ENCODE results near the gene XRCC5. TPM values are rescaled to one million over a fixed set of nuclear protein-coding genes. Genes with fewer than 3 reads are reported as not detected.

XRCC5 gene
- total RNA-seq, 1 experiment from 2014 or later: 512 TPM

- no peak for DNase-seq (ENCODE audit: low spot score)
These were observed 24.6 kb upstream of the XRCC5 start for GRCh38 chr2:216084547-216084946.

GRCh38 chr2:216086207-216086893, 22.8 kb upstream of the XRCC5 start:
- DNase-seq (ENCODE audit: low spot score): no peak

GRCh38 chr2:216090369-216090786, 18.8 kb upstream of the XRCC5 start:
- DNase-seq (ENCODE audit: low spot score): no peak

GRCh38 chr2:216092646-216093045, 16.5 kb upstream of the XRCC5 start:
- DNase-seq (ENCODE audit: low spot score): no peak

GRCh38 chr2:216094701-216095100, 14.4 kb upstream of the XRCC5 start:
- no peak for DNase-seq (ENCODE audit: low spot score)

- no peak for DNase-seq (ENCODE audit: low spot score)
These were observed 10.5 kb upstream of the XRCC5 start for GRCh38 chr2:216098421-216099334.

GRCh38 chr2:216101109-216101508, 8.0 kb upstream of the XRCC5 start:
- DNase-seq (ENCODE audit: low spot score): no peak

- no peak for DNase-seq (ENCODE audit: low spot score)
These were observed 5.9 kb upstream of the XRCC5 start for GRCh38 chr2:216103213-216103612.

GRCh38 chr2:216104691-216105090, 4.5 kb upstream of the XRCC5 start:
- no peak for DNase-seq (ENCODE audit: low spot score)

GRCh38 chr2:216107320-216107719, 1.8 kb upstream of the XRCC5 start:
- DNase-seq (ENCODE audit: low spot score): no peak

- no peak for DNase-seq (ENCODE audit: low spot score)
These were observed 1.4 kb upstream of the XRCC5 start for GRCh38 chr2:216107760-216108159.

GRCh38 chr2:216108310-216108966, 710 bp upstream of the XRCC5 start:
- peak; percentile 19 for DNase-seq (ENCODE audit: low spot score)

- peak; percentile 44 for DNase-seq (ENCODE audit: low spot score)
These were observed 940 bp downstream of the XRCC5 start for GRCh38 chr2:216109962-216110614.

- no peak for DNase-seq (ENCODE audit: low spot score)
These were observed 1.5 kb downstream of the XRCC5 start for GRCh38 chr2:216110620-216111019.

- no peak for DNase-seq (ENCODE audit: low spot score)
These were observed 2.0 kb downstream of the XRCC5 start for GRCh38 chr2:216111122-216111521.

GRCh38 chr2:216112926-216113325, 3.8 kb downstream of the XRCC5 start:
- no peak for DNase-seq (ENCODE audit: low spot score)

GRCh38 chr2:216113572-216113971, 4.4 kb downstream of the XRCC5 start:
- no peak for DNase-seq (ENCODE audit: low spot score)

GRCh38 chr2:216114382-216114713, 5.2 kb downstream of the XRCC5 start:
- DNase-seq (ENCODE audit: low spot score): no peak

- peak; percentile 100 for DNase-seq (ENCODE audit: low spot score)
These were observed 5.8 kb downstream of the XRCC5 start for GRCh38 chr2:216114714-216115531.

- DNase-seq (ENCODE audit: low spot score): no peak
These were observed 7.3 kb downstream of the XRCC5 start for GRCh38 chr2:216116418-216116817.

Data from A172 (cell line).